ENCODE results near the gene GBGT1. TPM values are rescaled to one million over a fixed set of nuclear protein-coding genes. Genes with fewer than 3 reads are reported as not detected.

Gene GBGT1
- total and polyA plus RNA-seq, 2 donors (not counting 1 experiment from before 2014, with no cell fraction given): 19.6 to 52.7 TPM

- peaks cover 3% of the 10 kb centered on the region for H3K79me2 ChIP-seq (ENCODE audit: control insufficient read depth, insufficient read depth, low read length)
- no peak overlapping the region for H3K9ac ChIP-seq (ENCODE audit: low read length)
- peaks cover 7% of the 10 kb centered on the region for H4K20me1 ChIP-seq (ENCODE audit: control insufficient read depth, insufficient read depth, low read length, poor library complexity, severe bottlenecking)
- intact Hi-C loops (cut with micrococcal nuclease): no loop called here
- H3K9me3 ChIP-seq (ENCODE audit: control extremely low read depth in 1 of 3, control insufficient read depth in 2 of 3, insufficient read depth in 1 of 3, low read length in 2 of 3): no peaks in the 10 kb centered on the region
- H3K36me3 ChIP-seq (replicated peaks in 1 of 2; ENCODE audit: control extremely low read depth in 1 of 2, control insufficient read depth in 1 of 2, extremely low read depth in 1 of 2, insufficient read depth in 2 of 2, low read length in 1 of 2): peaks cover 3 to 14% of the 10 kb centered on the region in 2 experiments
- H3K27ac ChIP-seq (ENCODE audit: low read length in 2 of 2): no peak overlapping the region
- H3K27me3 Mint-ChIP-seq: no peaks in the 10 kb centered on the region
- no peaks in the 10 kb centered on the region for H3K9me3 Mint-ChIP-seq (ENCODE audit: insufficient read depth)
- WGBS (ENCODE audit: insufficient coverage): no CpG with 5 or more reads among the region's 3 CpGs
- ChIA-PET POLR2A (no interaction called here), CTCF (interaction anchor here (0.7 to 2.3 kb wide), 7 partner anchors 9 to 55 kb away, joined by 3 to 8 read pairs (median 6); no protein-coding TSS in a partner anchor)
- no peak for ATAC-seq (ENCODE audit: low read depth)
- H3K4me1 Mint-ChIP-seq: peaks cover 23% of the 10 kb centered on the region
- no peak for DNase-seq
- H3K4me3 ChIP-seq (ENCODE audit: control extremely low read depth in 1 of 5, extremely low read depth in 1 of 5, insufficient read depth in 1 of 5, low read depth in 2 of 5, low read length in 4 of 5): no peak overlapping the region
- H2AFZ ChIP-seq (ENCODE audit: insufficient read depth, low read depth, low read length, poor library complexity, severe bottlenecking): no peak overlapping the region
- H3K27ac Mint-ChIP-seq: no peak overlapping the region
- no peak overlapping the region for H3K4me2 ChIP-seq (replicated peaks; ENCODE audit: low read depth, low read length, poor library complexity, severe bottlenecking)
- H3K4me1 ChIP-seq (ENCODE audit: control insufficient read depth in 2 of 2, insufficient read depth in 2 of 2, low read length in 2 of 2): peaks cover 13 to 22% of the 10 kb centered on the region in 2 donors
- TF ChIP-seq CTCF (IDR thresholded peaks at IDR 0.05) (no peak), EZH2 (IDR thresholded peaks at IDR 0.05; ENCODE audit: borderline replicate concordance, insufficient read depth, low read depth, low read length, poor library complexity, severe bottlenecking) (no peak)
- H3K27me3 ChIP-seq (replicated peaks in 1 of 4; ENCODE audit: control extremely low read depth in 1 of 4, control insufficient read depth in 3 of 4, insufficient read depth in 4 of 4, low read length in 3 of 4): no peaks in the 10 kb centered on the region
- no peak overlapping the region for H3K4me3 Mint-ChIP-seq
These were observed 5.0 kb downstream of the GBGT1 start for GRCh38 chr9:133158695-133159094.

GRCh38 chr9:133155156-133155555 is 8.6 kb downstream of the GBGT1 start:
- POLR2A ChIA-PET: no interaction called here
- TF ChIP-seq CTCF (IDR thresholded peaks at IDR 0.05) (no peak), EZH2 (IDR thresholded peaks at IDR 0.05; ENCODE audit: borderline replicate concordance, insufficient read depth, low read depth, low read length, poor library complexity, severe bottlenecking) (no peak)
- Histone ChIP-seq H3K27me3 (replicated peaks in 1 of 4; ENCODE audit: control extremely low read depth in 1 of 4, control insufficient read depth in 3 of 4, insufficient read depth in 4 of 4, low read length in 3 of 4) (no peaks in the 10 kb centered on the region), H3K9me3 (ENCODE audit: control extremely low read depth in 1 of 3, control insufficient read depth in 2 of 3, insufficient read depth in 1 of 3, low read length in 2 of 3) (no peaks in the 10 kb centered on the region), H4K20me1 (ENCODE audit: control insufficient read depth, insufficient read depth, low read length, poor library complexity, severe bottlenecking) (no peaks in the 10 kb centered on the region), H3K4me2 (replicated peaks; ENCODE audit: low read depth, low read length, poor library complexity, severe bottlenecking) (no peak overlapping the region), H2AFZ (ENCODE audit: insufficient read depth, low read depth, low read length, poor library complexity, severe bottlenecking) (no peak overlapping the region), H3K4me1 (ENCODE audit: control insufficient read depth in 2 of 2, insufficient read depth in 2 of 2, low read length in 2 of 2) (no peaks in the 10 kb centered on the region), H3K9ac (ENCODE audit: low read length) (no peak overlapping the region), H3K79me2 (ENCODE audit: control insufficient read depth, insufficient read depth, low read length) (no peaks in the 10 kb centered on the region), H3K36me3 (replicated peaks in 1 of 2; ENCODE audit: control extremely low read depth in 1 of 2, control insufficient read depth in 1 of 2, extremely low read depth in 1 of 2, insufficient read depth in 2 of 2, low read length in 1 of 2) (peaks cover 3 to 11% of the 10 kb centered on the region in 2 experiments), H3K4me3 (ENCODE audit: control extremely low read depth in 1 of 5, extremely low read depth in 1 of 5, insufficient read depth in 1 of 5, low read depth in 2 of 5, low read length in 4 of 5) (no peak overlapping the region), H3K27ac (ENCODE audit: low read length in 2 of 2) (no peak overlapping the region)
- Mint-ChIP-seq H3K4me1 (no peaks in the 10 kb centered on the region), H3K9me3 (ENCODE audit: insufficient read depth) (no peaks in the 10 kb centered on the region), H3K4me3 (no peak overlapping the region), H3K27ac (no peak overlapping the region), H3K27me3 (no peaks in the 10 kb centered on the region)
- CTCF ChIA-PET: interaction anchor here (1.0 to 12.7 kb wide), 3 partner anchors 12 to 48 kb away, joined by 3 to 599 read pairs (median 3); no protein-coding TSS in a partner anchor
- no peak for DNase-seq
- no peak for ATAC-seq (ENCODE audit: low read depth)
- intact Hi-C loops (cut with micrococcal nuclease): no loop called here
- WGBS (ENCODE audit: insufficient coverage): 87% methylated on average over 3 of the region's 9 CpGs

All from B cell (primary cell).